Aorta (tissue), 5 donors: ENCODE measurements around the gene NUBPL. TPM values are rescaled to one million over a fixed set of nuclear protein-coding genes. Genes with fewer than 3 reads are reported as not detected.
"Not testable (repeated sequence)": the region's sequence is repeated elsewhere in the genome, so short reads cannot be mapped to it uniquely, and the experiment has no call there.

ENCODE experiments used
- ATAC-seq: fragments of 200-7000 bp; cut with Tn5 transposase; one replicate; pipeline ENCODE4 v1.9.1; 2022; ENCODE audit warnings: moderate library complexity; ENCODE audit not compliant: low FRiP score
- DNase-seq, 2 donors: peaks; one replicate each; pipeline ENCODE4 v3.0.0-alpha.2; 2020
- H3K27ac ChIP-seq, 2 donors: one replicate each; pipeline ENCODE4 v1.5.1; 2013; ENCODE audit warnings: low read length in 2 of 2, mild to moderate bottlenecking in 2 of 2, moderate library complexity in 2 of 2, control low read depth in 1 of 2, inconsistent platforms in 1 of 2, low read depth in 1 of 2
- H3K27me3 ChIP-seq, 2 donors: one replicate each; pipeline ENCODE4 v1.6.1; 2013; ENCODE audit warnings: control low read depth in 1 of 2, low read length in 1 of 2, mild to moderate bottlenecking in 1 of 2, moderate library complexity in 1 of 2; ENCODE audit not compliant: insufficient read depth in 2 of 2, control insufficient read depth in 1 of 2
- H3K36me3 ChIP-seq, 2 donors: one replicate each; pipeline ENCODE4 v1.6.1; 2013; ENCODE audit warnings: control low read depth in 1 of 2, low read length in 1 of 2, mild to moderate bottlenecking in 1 of 2; ENCODE audit not compliant: insufficient read depth in 2 of 2, control insufficient read depth in 1 of 2
- H3K4me1 ChIP-seq, 2 donors: one replicate each; pipeline ENCODE4 v1.6.1; 2013; ENCODE audit warnings: low read length in 2 of 2, control low read depth in 1 of 2, mild to moderate bottlenecking in 1 of 2, moderate library complexity in 1 of 2; ENCODE audit not compliant: insufficient read depth in 2 of 2, control insufficient read depth in 1 of 2
- H3K4me3 ChIP-seq, 2 donors: one replicate each; pipeline ENCODE4 v1.5.1; 2013; ENCODE audit warnings: low read length in 2 of 2, control low read depth in 1 of 2, mild to moderate bottlenecking in 1 of 2
- H3K9me3 ChIP-seq: one replicate; pipeline ENCODE4 v1.6.1; 2013; ENCODE audit warnings: mild to moderate bottlenecking, low read length; ENCODE audit not compliant: control insufficient read depth
- WGBS, 2 donors: extraction: QIAGEN DNeasy Blood & Tissue Kit; methylation state at CpG; one replicate each; pipeline ENCODE4 v1.1.7; 2013; 5-methylcytosine and 5-hydroxymethylcytosine counted together
- intact Hi-C, 2 donors: fragments of 100-400 bp; cut with DNase I; formaldehyde crosslinking; loops; one replicate each; pipeline versions ENCODE4 v1.14.2 to v1.15.0; 2022
- polyA plus RNA-seq, 2 donors: library from polyadenylated mRNA; stranded (reverse); fragments of 200-250 nt; gene quantifications; one replicate each; pipeline ENCODE4 v1.2.3, GENCODE V29; 2013
- total RNA-seq, 2 donors: library from RNA; stranded (reverse); fragmentation: NEBNext Ultra II Directional; extraction: Animal tissue kit (Norgen Biotek cat#: 25700); gene quantifications; one replicate each; pipeline ENCODE4 v1.2.1, GENCODE V29; 2021
- donor health status: healthy with polysubstance abuse.
- donor health status: Bipolar disorder and iron deficiency.
- donor health status: DM: no; HTN: no; CAD: no.
- donor health status: DM: no; HTN: no; CAD: no.
- donor health status: DM: yes; HTN: yes; CAD: no.

Gene NUBPL
- total and polyA plus RNA-seq, 4 donors: 6.6 to 15.9 (median 9.5) TPM

GRCh38 chr14:31884238-31884637 is 323.0 kb downstream of the NUBPL start:
- no peaks in the 10 kb centered on the region for H3K4me1 ChIP-seq
- intact Hi-C loops: no loop called here
- no peak overlapping the region for H3K4me3 ChIP-seq
- H3K9me3 ChIP-seq: no peaks in the 10 kb centered on the region
- 69 to 90% methylated on average over 2 of the region's 2 CpGs for WGBS, 2 donors
- no peaks in the 10 kb centered on the region for H3K27me3 ChIP-seq
- H3K27ac ChIP-seq: no peak overlapping the region
- no peaks in the 10 kb centered on the region for H3K36me3 ChIP-seq
- no peak for ATAC-seq
- no peak for DNase-seq

GRCh38 chr14:31884776-31885379 is 323.7 kb downstream of the NUBPL start:
- Histone ChIP-seq H3K27ac (no peak overlapping the region), H3K27me3 (no peaks in the 10 kb centered on the region), H3K4me1 (no peaks in the 10 kb centered on the region), H3K36me3 (no peaks in the 10 kb centered on the region), H3K4me3 (no peak overlapping the region), H3K9me3 (no peaks in the 10 kb centered on the region)
- 83 to 85% methylated on average over 7 of the region's 7 CpGs for WGBS, 2 donors
- intact Hi-C loops: no loop called here
- ATAC-seq (no peak), DNase-seq (no peak)

GRCh38 chr14:31886156-31886835 is 325.1 kb downstream of the NUBPL start:
- Histone ChIP-seq H3K4me1 (no peaks in the 10 kb centered on the region), H3K27ac (no peak overlapping the region), H3K9me3 (no peaks in the 10 kb centered on the region), H3K36me3 (no peaks in the 10 kb centered on the region), H3K27me3 (no peaks in the 10 kb centered on the region), H3K4me3 (no peak overlapping the region)
- DNase-seq: no peak
- intact Hi-C loops: no loop called here
- WGBS, 2 donors: 69 to 79% methylated on average over 3 of the region's 3 CpGs
- no peak for ATAC-seq

- Histone ChIP-seq H3K27ac (no peak overlapping the region), H3K4me3 (no peak overlapping the region), H3K27me3 (no peaks in the 10 kb centered on the region), H3K36me3 (no peaks in the 10 kb centered on the region), H3K9me3 (no peaks in the 10 kb centered on the region), H3K4me1 (no peaks in the 10 kb centered on the region)
- intact Hi-C loops: no loop called here
- DNase-seq (no peak), ATAC-seq (no peak)
- WGBS, 2 donors: 80 to 91% methylated on average over 4 of the region's 4 CpGs
Measured at GRCh38 chr14:31887929-31888580, 326.9 kb downstream of the NUBPL start.

GRCh38 chr14:31889297-31889696 is 328.1 kb downstream of the NUBPL start:
- 77 to 80% methylated on average over 2 of the region's 2 CpGs for WGBS, 2 donors
- H3K9me3 ChIP-seq: no peaks in the 10 kb centered on the region
- DNase-seq (no peak), ATAC-seq (no peak)
- H3K4me1 ChIP-seq: no peaks in the 10 kb centered on the region
- no peaks in the 10 kb centered on the region for H3K27me3 ChIP-seq
- no peak overlapping the region for H3K27ac ChIP-seq
- H3K36me3 ChIP-seq: no peaks in the 10 kb centered on the region
- intact Hi-C loops: no loop called here
- no peak overlapping the region for H3K4me3 ChIP-seq

GRCh38 chr14:31890202-31890601 is 329.0 kb downstream of the NUBPL start:
- DNase-seq, H3K4me3 ChIP-seq, intact Hi-C loops, H3K36me3 ChIP-seq, ATAC-seq, H3K4me1 ChIP-seq, H3K27me3 ChIP-seq, H3K9me3 ChIP-seq, H3K27ac ChIP-seq: not testable (repeated sequence)
- WGBS, 2 donors: 96 to 99% methylated on average over 4 of the region's 4 CpGs

GRCh38 chr14:31893221-31893757 is 332.1 kb downstream of the NUBPL start:
- DNase-seq (no peak), ATAC-seq (no peak)
- Histone ChIP-seq H3K36me3 (no peaks in the 10 kb centered on the region), H3K4me3 (no peak overlapping the region), H3K9me3 (no peaks in the 10 kb centered on the region), H3K27ac (no peak overlapping the region), H3K4me1 (no peaks in the 10 kb centered on the region), H3K27me3 (no peaks in the 10 kb centered on the region)
- WGBS, 2 donors: 64% methylated on average over 5 of the region's 5 CpGs
- intact Hi-C loops: no loop called here

- intact Hi-C loops: no loop called here
- H3K9me3 ChIP-seq: no peaks in the 10 kb centered on the region
- no peak overlapping the region for H3K4me3 ChIP-seq
- 61 to 86% methylated on average over 3 of the region's 3 CpGs for WGBS, 2 donors
- H3K36me3 ChIP-seq: no peaks in the 10 kb centered on the region
- no peak overlapping the region for H3K27ac ChIP-seq
- DNase-seq: no peak
- no peak for ATAC-seq
- no peaks in the 10 kb centered on the region for H3K27me3 ChIP-seq
- H3K4me1 ChIP-seq: no peaks in the 10 kb centered on the region
Measured at GRCh38 chr14:31894351-31894750, 333.1 kb downstream of the NUBPL start.

GRCh38 chr14:31895206-31895605 is 334.0 kb downstream of the NUBPL start:
- WGBS, 2 donors: 72 to 80% methylated on average over 2 of the region's 2 CpGs

More at GRCh38 chr14:31895206-31895605, 334.0 kb downstream of the NUBPL start:
- H3K9me3 ChIP-seq: no peaks in the 10 kb centered on the region
- no peaks in the 10 kb centered on the region for H3K4me1 ChIP-seq
- no peak overlapping the region for H3K4me3 ChIP-seq
- ATAC-seq (no peak), DNase-seq (no peak)
- intact Hi-C loops: no loop called here
- H3K27ac ChIP-seq: no peak overlapping the region
- no peaks in the 10 kb centered on the region for H3K36me3 ChIP-seq
- no peaks in the 10 kb centered on the region for H3K27me3 ChIP-seq
